Lower leg skin (tissue), 3 donors: ENCODE measurements around the gene GPR84.

Experiments
- POLR2A ChIP-seq, 2 donors: fragments of 450-650 bp; IDR thresholded peaks; one replicate each; pipeline ENCODE4 v1.6.1; 2016 to 2017; ENCODE audit warnings: antibody characterized with exemption in 2 of 2, mild to moderate bottlenecking in 1 of 2, moderate library complexity in 1 of 2
- TF ChIP-seq, protein P1 (sequence below), 3 donors: fragments of 450-650 bp; IDR thresholded peaks; one replicate each; pipeline ENCODE4 v1.5.1; 2016; ENCODE audit warnings: antibody characterized with exemption in 3 of 3, mild to moderate bottlenecking in 3 of 3, moderate library complexity in 2 of 3

DNA sequence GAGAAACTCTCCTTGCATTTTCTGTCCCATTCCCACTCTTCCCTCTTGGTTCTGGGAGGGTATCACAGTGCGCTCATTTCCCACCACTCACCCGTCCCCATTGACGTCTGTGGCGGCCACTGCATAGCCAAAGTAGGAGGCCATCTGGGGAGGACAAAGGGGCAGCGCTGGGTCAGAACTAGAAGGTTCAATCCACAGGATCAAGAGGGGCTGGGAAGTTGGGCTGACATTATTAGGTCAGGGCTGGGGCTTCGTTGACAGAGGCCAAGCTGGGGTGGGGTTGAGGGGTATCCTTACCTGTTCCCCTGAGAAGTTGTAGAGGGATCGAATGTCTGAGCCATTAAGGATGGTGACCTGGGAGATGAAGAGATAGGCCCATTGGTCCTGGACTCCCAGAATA is 41.3 kb upstream of the GPR84 start:
- TF ChIP-seq, protein P1, sequence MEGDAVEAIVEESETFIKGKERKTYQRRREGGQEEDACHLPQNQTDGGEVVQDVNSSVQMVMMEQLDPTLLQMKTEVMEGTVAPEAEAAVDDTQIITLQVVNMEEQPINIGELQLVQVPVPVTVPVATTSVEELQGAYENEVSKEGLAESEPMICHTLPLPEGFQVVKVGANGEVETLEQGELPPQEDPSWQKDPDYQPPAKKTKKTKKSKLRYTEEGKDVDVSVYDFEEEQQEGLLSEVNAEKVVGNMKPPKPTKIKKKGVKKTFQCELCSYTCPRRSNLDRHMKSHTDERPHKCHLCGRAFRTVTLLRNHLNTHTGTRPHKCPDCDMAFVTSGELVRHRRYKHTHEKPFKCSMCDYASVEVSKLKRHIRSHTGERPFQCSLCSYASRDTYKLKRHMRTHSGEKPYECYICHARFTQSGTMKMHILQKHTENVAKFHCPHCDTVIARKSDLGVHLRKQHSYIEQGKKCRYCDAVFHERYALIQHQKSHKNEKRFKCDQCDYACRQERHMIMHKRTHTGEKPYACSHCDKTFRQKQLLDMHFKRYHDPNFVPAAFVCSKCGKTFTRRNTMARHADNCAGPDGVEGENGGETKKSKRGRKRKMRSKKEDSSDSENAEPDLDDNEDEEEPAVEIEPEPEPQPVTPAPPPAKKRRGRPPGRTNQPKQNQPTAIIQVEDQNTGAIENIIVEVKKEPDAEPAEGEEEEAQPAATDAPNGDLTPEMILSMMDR (IDR thresholded peaks at IDR 0.05): no peak
- TF ChIP-seq POLR2A (IDR thresholded peaks at IDR 0.05): no peak
